ENCODE data around the gene SH2B3. TPM values are rescaled to one million over a fixed set of nuclear protein-coding genes. Genes with fewer than 3 reads are reported as not detected.

SH2B3 gene
- polyA plus RNA-seq, 5 donors = 17.4 to 20.7 (median 20.4) TPM

GRCh38 chr12:111426344-111427185, 20.8 kb downstream of the SH2B3 start:
- DNase-seq = no peak

GRCh38 chr12:111427417-111428074, 21.8 kb downstream of the SH2B3 start:
- DNase-seq = no peak

GRCh38 chr12:111428081-111428727, 22.5 kb downstream of the SH2B3 start:
- DNase-seq = no peak

GRCh38 chr12:111428728-111429175, 23.0 kb downstream of the SH2B3 start:
- DNase-seq = no peak

- no peak for DNase-seq
Observed at GRCh38 chr12:111429828-111430432, 24.2 kb downstream of the SH2B3 start.

- DNase-seq = no peak
Observed at GRCh38 chr12:111430433-111431353, 25.0 kb downstream of the SH2B3 start.

- DNase-seq = no peak
Observed at GRCh38 chr12:111431772-111432171, 26.0 kb downstream of the SH2B3 start.

GRCh38 chr12:111434049-111434448, 28.3 kb downstream of the SH2B3 start:
- no peak for DNase-seq

GRCh38 chr12:111434680-111435338, 29.1 kb downstream of the SH2B3 start:
- peak; percentile 49 to 59 for DNase-seq

GRCh38 chr12:111435661-111436201, 30.0 kb downstream of the SH2B3 start:
- DNase-seq = no peak

- DNase-seq = no peak
Observed at GRCh38 chr12:111436266-111436665, 30.5 kb downstream of the SH2B3 start.

GRCh38 chr12:111436811-111437210, 31.1 kb downstream of the SH2B3 start:
- no peak for DNase-seq

GRCh38 chr12:111437816-111438454, 32.2 kb downstream of the SH2B3 start:
- DNase-seq = no peak

- no peak for DNase-seq
Observed at GRCh38 chr12:111438481-111438880, 32.8 kb downstream of the SH2B3 start.

- no peak for DNase-seq
Observed at GRCh38 chr12:111439657-111440151, 34.0 kb downstream of the SH2B3 start.

GRCh38 chr12:111440152-111440551, 34.4 kb downstream of the SH2B3 start:
- DNase-seq = no peak

GRCh38 chr12:111440631-111441030, 34.9 kb downstream of the SH2B3 start:
- no peak for DNase-seq

GRCh38 chr12:111441107-111441928, 35.6 kb downstream of the SH2B3 start:
- no peak for DNase-seq

All from right lung (tissue), 5 donors.